Neural progenitor cell (in vitro differentiated cells): ENCODE measurements around the gene CCSER1.

ENCODE experiments used
- EZH2 ChIP-seq: fragments of 200-600 bp; sonication (generic); IDR thresholded peaks from 2 replicates; pipeline ENCODE4 v1.6.1; 2017; ENCODE audit warnings: antibody characterized with exemption, mild to moderate bottlenecking, moderate library complexity
- TF ChIP-seq, protein P1 (sequence below): fragments of 200-600 bp; sonication (generic); IDR thresholded peaks from 2 replicates; pipeline ENCODE4 v1.5.1; 2017; ENCODE audit warnings: antibody characterized with exemption, mild to moderate bottlenecking

DNA sequence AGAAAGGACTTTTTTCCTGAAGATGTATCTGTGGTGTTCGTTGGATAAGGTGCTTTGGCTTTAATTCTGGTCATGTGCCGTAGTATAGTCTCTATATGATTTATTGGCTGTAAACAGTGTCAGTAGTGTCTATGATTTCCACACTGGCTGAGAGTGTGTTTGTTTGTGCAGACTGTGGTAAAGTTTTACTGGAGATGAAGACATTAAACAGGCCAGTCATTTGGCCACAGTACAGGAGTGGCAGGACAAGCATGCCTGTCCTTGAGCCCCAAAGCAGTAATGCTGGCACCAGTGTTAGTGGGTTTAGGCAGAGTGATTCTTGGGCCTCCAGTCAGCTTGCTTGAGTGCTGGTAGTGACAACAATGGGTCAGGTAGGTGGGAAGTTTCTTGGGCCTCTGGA, 1152.7 kb downstream of the CCSER1 start:
- TF ChIP-seq, protein P1, sequence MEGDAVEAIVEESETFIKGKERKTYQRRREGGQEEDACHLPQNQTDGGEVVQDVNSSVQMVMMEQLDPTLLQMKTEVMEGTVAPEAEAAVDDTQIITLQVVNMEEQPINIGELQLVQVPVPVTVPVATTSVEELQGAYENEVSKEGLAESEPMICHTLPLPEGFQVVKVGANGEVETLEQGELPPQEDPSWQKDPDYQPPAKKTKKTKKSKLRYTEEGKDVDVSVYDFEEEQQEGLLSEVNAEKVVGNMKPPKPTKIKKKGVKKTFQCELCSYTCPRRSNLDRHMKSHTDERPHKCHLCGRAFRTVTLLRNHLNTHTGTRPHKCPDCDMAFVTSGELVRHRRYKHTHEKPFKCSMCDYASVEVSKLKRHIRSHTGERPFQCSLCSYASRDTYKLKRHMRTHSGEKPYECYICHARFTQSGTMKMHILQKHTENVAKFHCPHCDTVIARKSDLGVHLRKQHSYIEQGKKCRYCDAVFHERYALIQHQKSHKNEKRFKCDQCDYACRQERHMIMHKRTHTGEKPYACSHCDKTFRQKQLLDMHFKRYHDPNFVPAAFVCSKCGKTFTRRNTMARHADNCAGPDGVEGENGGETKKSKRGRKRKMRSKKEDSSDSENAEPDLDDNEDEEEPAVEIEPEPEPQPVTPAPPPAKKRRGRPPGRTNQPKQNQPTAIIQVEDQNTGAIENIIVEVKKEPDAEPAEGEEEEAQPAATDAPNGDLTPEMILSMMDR, result no peak
- no peak for TF ChIP-seq EZH2
